Colonic mucosa (tissue), 4 donors: ENCODE data around the gene IGSF22. TPM values are rescaled to one million over a fixed set of nuclear protein-coding genes. Genes with fewer than 3 reads are reported as not detected.

Experiments used
- DNase-seq: peaks from one replicate; pipeline ENCODE4 v3.0.0-alpha.2; 2020
- H3K27ac ChIP-seq: fragments of 200-600 bp; one replicate; pipeline ENCODE4 v1.8.0; 2021
- H3K27me3 ChIP-seq: fragments of 200-600 bp; one replicate; pipeline ENCODE4 v1.8.0; 2021
- H3K36me3 ChIP-seq: fragments of 200-600 bp; one replicate; pipeline ENCODE4 v1.8.0; 2021
- H3K4me1 ChIP-seq: fragments of 200-600 bp; one replicate; pipeline ENCODE4 v1.8.0; 2021; ENCODE audit warnings: mild to moderate bottlenecking
- H3K4me3 ChIP-seq: fragments of 200-600 bp; one replicate; pipeline ENCODE4 v1.8.0; 2021
- H3K9ac ChIP-seq, 2 donors: one replicate each; pipeline ENCODE4 v1.7.0; 2013; ENCODE audit warnings: control low read depth in 2 of 2, low read depth in 2 of 2, low read length in 2 of 2
- H3K9me3 ChIP-seq: fragments of 200-600 bp; one replicate; pipeline ENCODE4 v1.8.0; 2021
- intact Hi-C: fragments of 100-400 bp; cut with DNase I; formaldehyde crosslinking; loops from one replicate; pipeline ENCODE4 v1.14.1; 2022
- total RNA-seq, 2 donors: library from RNA; stranded (reverse); fragmentation: NEBNext Ultra II Directional in 1 of 2; extraction: Animal tissue kit (Norgen Biotek cat#: 25700) in 1 of 2; gene quantifications; one replicate each; pipeline ENCODE4 v1.2.1, GENCODE V29; 2021
- TF ChIP-seq, protein P1 (sequence below): fragments of 200-600 bp; IDR thresholded peaks from one replicate; pipeline ENCODE4 v1.8.0; 2022; ENCODE audit warnings: antibody characterized with exemption, mild to moderate bottlenecking
- donor health status: healthy.
- donor health status: DM: no; HTN: no; CAD: no.
- donor health status: DM: no; HTN: no; CAD: no.

The IGSF22 gene
- total RNA-seq, 2 donors from 2014 or later: 0.42 to 1.3 TPM

DNA sequence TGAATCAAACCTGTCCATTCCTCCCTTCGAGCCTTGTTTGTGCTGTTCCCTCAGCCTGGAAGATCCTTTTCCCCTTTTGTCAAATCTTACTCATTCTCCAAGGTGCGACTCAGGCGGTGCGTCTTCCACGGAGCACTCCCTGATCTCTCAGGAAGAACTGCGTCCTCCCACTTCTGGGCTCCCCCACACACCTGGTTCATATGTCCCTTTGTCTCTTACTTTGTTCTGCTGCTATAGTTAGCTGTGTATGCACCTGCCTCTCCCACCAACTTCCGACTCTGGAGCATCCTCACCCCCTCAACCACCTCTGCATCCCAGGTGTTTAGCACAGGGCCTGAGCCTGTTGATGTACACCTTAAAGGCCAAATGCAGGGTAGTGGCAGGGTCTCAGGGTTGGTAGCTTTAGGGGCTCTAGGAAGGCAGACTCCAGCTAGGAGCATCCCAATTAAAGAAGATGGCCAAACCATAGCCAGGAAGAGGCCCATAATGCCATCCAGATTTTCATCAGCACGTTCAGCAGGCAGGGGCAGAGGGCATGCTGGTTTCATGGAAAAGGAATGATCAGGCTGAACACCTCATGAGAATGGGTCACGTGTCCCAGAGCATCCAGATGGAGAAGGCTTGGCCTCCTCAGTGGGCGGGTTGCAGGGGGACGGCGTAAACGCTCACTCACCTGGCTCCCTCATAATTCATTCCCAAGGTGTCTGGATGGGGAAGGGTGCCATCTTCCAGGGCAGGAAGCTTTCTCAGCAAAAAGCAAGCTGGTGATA, 45.5 kb upstream of the IGSF22 start:
- no peaks in the 10 kb centered on the region for H3K9me3 ChIP-seq
- TF ChIP-seq, protein P1, sequence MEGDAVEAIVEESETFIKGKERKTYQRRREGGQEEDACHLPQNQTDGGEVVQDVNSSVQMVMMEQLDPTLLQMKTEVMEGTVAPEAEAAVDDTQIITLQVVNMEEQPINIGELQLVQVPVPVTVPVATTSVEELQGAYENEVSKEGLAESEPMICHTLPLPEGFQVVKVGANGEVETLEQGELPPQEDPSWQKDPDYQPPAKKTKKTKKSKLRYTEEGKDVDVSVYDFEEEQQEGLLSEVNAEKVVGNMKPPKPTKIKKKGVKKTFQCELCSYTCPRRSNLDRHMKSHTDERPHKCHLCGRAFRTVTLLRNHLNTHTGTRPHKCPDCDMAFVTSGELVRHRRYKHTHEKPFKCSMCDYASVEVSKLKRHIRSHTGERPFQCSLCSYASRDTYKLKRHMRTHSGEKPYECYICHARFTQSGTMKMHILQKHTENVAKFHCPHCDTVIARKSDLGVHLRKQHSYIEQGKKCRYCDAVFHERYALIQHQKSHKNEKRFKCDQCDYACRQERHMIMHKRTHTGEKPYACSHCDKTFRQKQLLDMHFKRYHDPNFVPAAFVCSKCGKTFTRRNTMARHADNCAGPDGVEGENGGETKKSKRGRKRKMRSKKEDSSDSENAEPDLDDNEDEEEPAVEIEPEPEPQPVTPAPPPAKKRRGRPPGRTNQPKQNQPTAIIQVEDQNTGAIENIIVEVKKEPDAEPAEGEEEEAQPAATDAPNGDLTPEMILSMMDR: no peak
- DNase-seq: no peak

DNA sequence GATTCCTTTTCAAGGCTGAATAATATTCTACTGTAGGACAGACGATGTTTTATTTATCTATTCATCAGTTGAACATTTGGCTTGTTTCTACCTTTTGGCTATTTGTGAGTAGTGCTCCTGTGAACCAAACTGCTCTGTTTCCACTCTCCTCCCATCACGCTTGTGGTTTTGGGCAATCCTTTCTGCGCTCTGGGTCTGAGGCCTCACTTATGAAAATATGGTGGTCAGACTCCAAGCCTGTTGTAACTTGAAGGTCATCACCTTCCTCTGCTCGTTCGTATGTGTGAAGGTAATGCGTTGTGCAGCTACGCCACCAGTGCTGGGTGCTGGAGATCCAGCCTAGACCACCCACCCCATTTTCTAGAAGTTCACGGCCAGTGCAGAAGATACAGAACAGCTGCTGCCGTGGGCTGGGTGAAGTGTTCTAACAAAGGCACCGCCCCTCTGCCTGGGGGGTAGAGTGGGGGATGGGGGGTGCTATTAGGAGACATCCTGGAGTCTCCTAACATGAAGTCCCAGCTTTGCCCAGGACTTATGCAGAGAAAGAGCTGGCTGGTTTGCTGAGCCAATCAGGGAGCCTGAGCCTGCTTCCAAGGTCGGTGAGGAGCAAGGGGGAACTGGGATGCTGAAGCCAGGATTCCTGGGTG, 44.6 kb upstream of the IGSF22 start:
- H3K9ac ChIP-seq: no peak overlapping the region
- no peak overlapping the region for H3K4me3 ChIP-seq
- no peaks in the 10 kb centered on the region for H3K36me3 ChIP-seq
- H3K9me3 ChIP-seq: no peaks in the 10 kb centered on the region
- no peaks in the 10 kb centered on the region for H3K4me1 ChIP-seq
- intact Hi-C loops: loop anchor here (10.0 kb wide), 1 partner anchor 84 kb away; no protein-coding TSS in a partner anchor
- TF ChIP-seq, protein P1: no peak
- H3K27ac ChIP-seq: no peak overlapping the region
- H3K27me3 ChIP-seq: no peaks in the 10 kb centered on the region
- DNase-seq: no peak

More for the DNA sequence above, 45.5 kb upstream of the IGSF22 start:
- Histone ChIP-seq H3K9ac (no peak overlapping the region), H3K4me3 (no peak overlapping the region), H3K27ac (no peak overlapping the region), H3K4me1 (no peaks in the 10 kb centered on the region), H3K27me3 (no peaks in the 10 kb centered on the region), H3K36me3 (no peaks in the 10 kb centered on the region)
- intact Hi-C loops: loop anchor here (10.0 kb wide), 1 partner anchor 83 kb away; no protein-coding TSS in a partner anchor

DNA sequence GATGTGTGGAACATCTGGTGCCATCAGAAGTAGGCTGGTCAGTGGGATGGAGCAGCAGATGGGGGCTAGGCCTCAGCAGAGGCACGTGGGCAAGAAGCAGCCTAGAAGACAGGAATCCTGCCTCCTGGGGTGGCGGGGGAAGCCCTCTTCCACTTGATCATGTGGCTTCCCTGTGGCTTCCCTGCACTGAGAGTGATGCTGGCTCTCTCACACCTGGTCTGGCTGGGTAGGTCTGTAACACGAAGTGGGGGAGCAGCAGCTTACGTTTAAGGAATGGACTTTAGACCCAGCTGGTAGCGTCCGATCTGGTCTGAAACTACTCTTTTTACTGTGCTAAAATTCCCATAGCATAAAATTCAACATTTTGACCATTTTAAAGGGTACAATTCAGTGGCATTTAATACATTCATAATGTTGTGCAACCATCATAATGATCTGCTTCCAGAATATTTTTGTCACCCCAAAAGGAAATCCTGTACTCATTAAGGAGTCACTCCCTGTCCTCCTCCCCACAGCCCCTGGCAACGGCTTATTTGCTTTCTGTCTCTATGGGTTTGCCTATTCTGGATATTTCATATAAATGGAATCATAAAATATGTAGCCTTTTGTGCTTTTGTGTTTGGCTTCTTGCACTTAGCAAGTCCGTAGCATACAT, 43.9 kb upstream of the IGSF22 start:
- Histone ChIP-seq H3K4me1 (no peaks in the 10 kb centered on the region), H3K9me3 (no peaks in the 10 kb centered on the region), H3K27me3 (no peaks in the 10 kb centered on the region), H3K27ac (no peak overlapping the region), H3K4me3 (no peak overlapping the region), H3K9ac (no peak overlapping the region), H3K36me3 (no peaks in the 10 kb centered on the region)
- peak; percentile 53 for DNase-seq
- intact Hi-C loops: loop anchor here (5.0 to 10.0 kb wide), 2 partner anchors 47 to 85 kb away; no protein-coding TSS in a partner anchor
- TF ChIP-seq, protein P1: no peak

DNA sequence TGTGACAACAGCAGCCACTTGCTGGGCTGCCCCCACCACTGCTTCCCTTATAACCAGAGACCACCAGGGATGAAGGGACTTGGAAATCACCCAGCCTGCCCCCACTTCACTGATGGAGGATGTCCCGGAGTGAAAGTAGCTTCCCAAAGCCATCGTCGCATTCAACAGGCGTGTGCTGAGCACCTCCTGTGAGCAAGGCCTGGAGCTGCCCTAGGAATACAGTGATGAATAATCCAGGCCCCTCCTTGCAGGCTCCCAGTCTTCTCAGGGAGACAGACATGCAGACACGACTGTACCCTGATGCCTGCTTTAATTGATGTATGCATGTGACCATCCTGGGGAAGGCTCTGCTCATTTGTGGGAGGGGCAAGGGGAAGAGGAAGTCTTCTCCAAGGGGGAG, 43.0 kb upstream of the IGSF22 start:
- H3K9ac ChIP-seq: no peak overlapping the region
- no peaks in the 10 kb centered on the region for H3K4me1 ChIP-seq
- no peaks in the 10 kb centered on the region for H3K27me3 ChIP-seq
- no peaks in the 10 kb centered on the region for H3K9me3 ChIP-seq
- H3K27ac ChIP-seq: no peak overlapping the region
- intact Hi-C loops: loop anchor here (5.0 kb wide), 1 partner anchor 48 kb away; no protein-coding TSS in a partner anchor
- no peak overlapping the region for H3K4me3 ChIP-seq
- H3K36me3 ChIP-seq: no peaks in the 10 kb centered on the region
- TF ChIP-seq, protein P1: no peak
- DNase-seq: no peak

DNA sequence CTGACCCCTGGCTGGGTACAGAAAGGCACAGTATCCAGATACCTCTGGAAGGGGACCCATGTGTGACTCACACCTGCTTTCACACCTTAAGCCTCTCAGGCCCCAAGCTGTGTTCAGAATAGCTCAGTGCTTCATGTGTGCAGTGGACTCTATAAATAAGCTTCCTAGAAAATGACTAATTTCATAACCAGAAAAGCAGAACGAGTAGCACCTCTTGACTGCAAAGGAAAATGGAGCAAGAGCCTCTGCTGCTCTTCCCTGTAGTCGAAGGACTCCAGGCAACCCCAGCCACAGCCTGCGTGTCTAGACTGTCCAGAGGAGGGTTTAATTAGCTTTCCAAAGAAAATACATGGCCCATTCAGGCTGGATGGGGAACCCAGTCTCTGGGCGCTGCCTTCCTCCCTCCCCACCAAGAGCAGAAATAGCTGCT, 42.5 kb upstream of the IGSF22 start:
- H3K27ac ChIP-seq: no peak overlapping the region
- TF ChIP-seq, protein P1: no peak
- intact Hi-C loops: loop anchor here (5.0 kb wide), 1 partner anchor 49 kb away; no protein-coding TSS in a partner anchor
- no peak for DNase-seq
- no peaks in the 10 kb centered on the region for H3K4me1 ChIP-seq
- no peaks in the 10 kb centered on the region for H3K36me3 ChIP-seq
- H3K4me3 ChIP-seq: no peak overlapping the region
- no peak overlapping the region for H3K9ac ChIP-seq
- no peaks in the 10 kb centered on the region for H3K9me3 ChIP-seq
- no peaks in the 10 kb centered on the region for H3K27me3 ChIP-seq
